ENCODE measurements around the gene HS3ST4. TPM values are rescaled to one million over a fixed set of nuclear protein-coding genes. Genes with fewer than 3 reads are reported as not detected.

HS3ST4 gene
- total RNA-seq, 1 experiment from 2014 or later, result not detected

GRCh38 chr16:25716186-25716585 is 24.4 kb downstream of the HS3ST4 start:
- Mint-ChIP-seq H3K36me3 (ENCODE audit: insufficient read depth, unreplicated experiment) (no peaks in the 10 kb centered on the region), H3K9me3 (ENCODE audit: unreplicated experiment) (no peaks in the 10 kb centered on the region), H3K4me1 (ENCODE audit: insufficient read depth, unreplicated experiment) (no peaks in the 10 kb centered on the region), H3K27ac (ENCODE audit: low read depth, unreplicated experiment) (no peak overlapping the region), H3K4me3 (ENCODE audit: unreplicated experiment) (no peak overlapping the region), H3K27me3 (ENCODE audit: insufficient read depth, unreplicated experiment) (no peaks in the 10 kb centered on the region)
- intact Hi-C loops (cut with micrococcal nuclease), result no loop called here
- no peak for DNase-seq (ENCODE audit: unreplicated experiment)
- BruUV-seq (replicated peaks), result no TSS peak
- CTCF ChIA-PET, result no interaction called here
- TF ChIP-seq CTCF (IDR thresholded peaks at IDR 0.05; ENCODE audit: unreplicated experiment), result no peak
- POLR2A ChIA-PET, result no interaction called here

DNA sequence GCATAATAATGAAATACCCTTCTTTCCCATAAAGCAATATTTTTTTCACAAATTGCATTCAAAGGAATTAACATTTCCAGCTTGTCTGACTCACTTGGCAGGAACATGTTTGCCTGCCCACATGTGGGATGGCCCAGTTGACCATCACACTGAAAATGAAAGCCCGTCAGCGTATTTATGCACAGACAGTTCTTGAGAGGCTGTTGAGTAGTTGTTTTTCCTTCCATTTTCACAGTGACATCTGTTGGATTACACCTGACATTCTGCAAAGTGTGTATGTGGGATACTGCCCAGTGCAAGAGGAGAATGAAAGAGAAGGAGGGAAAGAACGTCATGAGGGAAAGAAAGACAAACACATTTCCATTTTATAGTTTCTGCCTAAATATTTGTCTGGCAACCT is 29.7 kb downstream of the HS3ST4 start:
- no peak for TF ChIP-seq CTCF (IDR thresholded peaks at IDR 0.05; ENCODE audit: unreplicated experiment)
- Mint-ChIP-seq H3K9me3 (ENCODE audit: unreplicated experiment) (peaks cover 8% of the 10 kb centered on the region), H3K27me3 (ENCODE audit: insufficient read depth, unreplicated experiment) (no peaks in the 10 kb centered on the region), H3K36me3 (ENCODE audit: insufficient read depth, unreplicated experiment) (no peaks in the 10 kb centered on the region), H3K4me1 (ENCODE audit: insufficient read depth, unreplicated experiment) (no peaks in the 10 kb centered on the region), H3K27ac (ENCODE audit: low read depth, unreplicated experiment) (no peak overlapping the region), H3K4me3 (ENCODE audit: unreplicated experiment) (no peak overlapping the region)
- BruUV-seq (replicated peaks), result no TSS peak
- no peak for DNase-seq (ENCODE audit: unreplicated experiment)
- POLR2A ChIA-PET, result no interaction called here
- intact Hi-C loops (cut with micrococcal nuclease), result no loop called here
- CTCF ChIA-PET, result interaction anchor here (0.6 kb wide), 1 partner anchor 1435 kb away, joined by 3 read pairs; no protein-coding TSS in a partner anchor

- CTCF ChIA-PET, result no interaction called here
- DNase-seq (ENCODE audit: unreplicated experiment), result no peak
- intact Hi-C loops (cut with micrococcal nuclease), result no loop called here
- Mint-ChIP-seq H3K9me3 (ENCODE audit: unreplicated experiment) (peaks cover 20% of the 10 kb centered on the region), H3K4me1 (ENCODE audit: insufficient read depth, unreplicated experiment) (no peaks in the 10 kb centered on the region), H3K4me3 (ENCODE audit: unreplicated experiment) (no peak overlapping the region), H3K27ac (ENCODE audit: low read depth, unreplicated experiment) (no peak overlapping the region), H3K36me3 (ENCODE audit: insufficient read depth, unreplicated experiment) (no peaks in the 10 kb centered on the region), H3K27me3 (ENCODE audit: insufficient read depth, unreplicated experiment) (no peaks in the 10 kb centered on the region)
- no peak for TF ChIP-seq CTCF (IDR thresholded peaks at IDR 0.05; ENCODE audit: unreplicated experiment)
- no TSS peak for BruUV-seq (replicated peaks)
- POLR2A ChIA-PET, result no interaction called here
These were observed 34.8 kb downstream of the HS3ST4 start for GRCh38 chr16:25726430-25727098.

GRCh38 chr16:25729188-25729915 is 37.6 kb downstream of the HS3ST4 start:
- intact Hi-C loops (cut with micrococcal nuclease), result no loop called here
- Mint-ChIP-seq H3K27me3 (ENCODE audit: insufficient read depth, unreplicated experiment) (no peaks in the 10 kb centered on the region), H3K4me3 (ENCODE audit: unreplicated experiment) (no peak overlapping the region), H3K27ac (ENCODE audit: low read depth, unreplicated experiment) (no peak overlapping the region), H3K4me1 (ENCODE audit: insufficient read depth, unreplicated experiment) (no peaks in the 10 kb centered on the region), H3K9me3 (ENCODE audit: unreplicated experiment) (peaks cover 11% of the 10 kb centered on the region), H3K36me3 (ENCODE audit: insufficient read depth, unreplicated experiment) (no peaks in the 10 kb centered on the region)
- ChIA-PET CTCF (interaction anchor here (0.7 kb wide), 1 partner anchor 528 kb away, joined by 3 read pairs; no protein-coding TSS in a partner anchor), POLR2A (no interaction called here)
- DNase-seq (ENCODE audit: unreplicated experiment), result no peak
- BruUV-seq (replicated peaks), result no TSS peak
- no peak for TF ChIP-seq CTCF (IDR thresholded peaks at IDR 0.05; ENCODE audit: unreplicated experiment)
